Measurements from ENCODE around the gene RAPGEF6. TPM values are rescaled to one million over a fixed set of nuclear protein-coding genes. Genes with fewer than 3 reads are reported as not detected.
"Not testable (repeated sequence)": the region's sequence is repeated elsewhere in the genome, so short reads cannot be mapped to it uniquely, and the experiment has no call there.

Gene RAPGEF6
- total RNA-seq = 66.5 TPM

GRCh38 chr5:131634996-131635683, at the start of gene RAPGEF6:
RAPGEF6 (minus strand) TSS chr5:131635229; CDS start chr5:131635030, 199 bp downstream.
- DNase-seq = peak; percentile 100

GRCh38 chr5:131684595-131684994, 49.6 kb upstream of the RAPGEF6 start:
- no peak for DNase-seq

GRCh38 chr5:131684051-131684450, 49.0 kb upstream of the RAPGEF6 start:
- DNase-seq = no peak

GRCh38 chr5:131682826-131683225, 47.8 kb upstream of the RAPGEF6 start:
- no peak for DNase-seq

- no peak for DNase-seq
These were observed 47.1 kb upstream of the RAPGEF6 start for GRCh38 chr5:131682175-131682574.

- DNase-seq = no peak
These were observed 44.9 kb upstream of the RAPGEF6 start for GRCh38 chr5:131679911-131680310.

- not testable (repeated sequence) for DNase-seq
These were observed 43.2 kb upstream of the RAPGEF6 start for GRCh38 chr5:131678273-131678672.

GRCh38 chr5:131677115-131677514, 42.1 kb upstream of the RAPGEF6 start:
- DNase-seq = no peak

- DNase-seq = no peak
These were observed 37.7 kb upstream of the RAPGEF6 start for GRCh38 chr5:131672776-131673175.

- DNase-seq = peak; percentile 88
These were observed 37.1 kb upstream of the RAPGEF6 start for GRCh38 chr5:131671994-131672655.

- no peak for DNase-seq
These were observed 36.4 kb upstream of the RAPGEF6 start for GRCh38 chr5:131671409-131671808.

GRCh38 chr5:131664929-131665328, 29.9 kb upstream of the RAPGEF6 start:
- no peak for DNase-seq

GRCh38 chr5:131661933-131662332, 26.9 kb upstream of the RAPGEF6 start:
- no peak for DNase-seq

- no peak for DNase-seq
These were observed 24.8 kb upstream of the RAPGEF6 start for GRCh38 chr5:131659841-131660240.

- no peak for DNase-seq
These were observed 24.3 kb upstream of the RAPGEF6 start for GRCh38 chr5:131659290-131659689.

GRCh38 chr5:131654776-131655175, 19.7 kb upstream of the RAPGEF6 start:
- no peak for DNase-seq

- DNase-seq = no peak
These were observed 19.3 kb upstream of the RAPGEF6 start for GRCh38 chr5:131654309-131654708.

- DNase-seq = no peak
These were observed 14.1 kb upstream of the RAPGEF6 start for GRCh38 chr5:131649161-131649560.

- no peak for DNase-seq
These were observed 12.2 kb upstream of the RAPGEF6 start for GRCh38 chr5:131647048-131647769.

GRCh38 chr5:131644822-131645221, 9.8 kb upstream of the RAPGEF6 start:
- no peak for DNase-seq

GRCh38 chr5:131644370-131644769, 9.3 kb upstream of the RAPGEF6 start:
- DNase-seq = no peak

- DNase-seq = no peak
These were observed 6.5 kb upstream of the RAPGEF6 start for GRCh38 chr5:131641494-131641893.

Data from tongue (tissue), 2 donors.